ENCODE results near the gene AJAP1. TPM values are rescaled to one million over a fixed set of nuclear protein-coding genes. Genes with fewer than 3 reads are reported as not detected.

Gene AJAP1
- polyA plus RNA-seq, 1 donor from 2014 or later, result 7.9 TPM

DNA sequence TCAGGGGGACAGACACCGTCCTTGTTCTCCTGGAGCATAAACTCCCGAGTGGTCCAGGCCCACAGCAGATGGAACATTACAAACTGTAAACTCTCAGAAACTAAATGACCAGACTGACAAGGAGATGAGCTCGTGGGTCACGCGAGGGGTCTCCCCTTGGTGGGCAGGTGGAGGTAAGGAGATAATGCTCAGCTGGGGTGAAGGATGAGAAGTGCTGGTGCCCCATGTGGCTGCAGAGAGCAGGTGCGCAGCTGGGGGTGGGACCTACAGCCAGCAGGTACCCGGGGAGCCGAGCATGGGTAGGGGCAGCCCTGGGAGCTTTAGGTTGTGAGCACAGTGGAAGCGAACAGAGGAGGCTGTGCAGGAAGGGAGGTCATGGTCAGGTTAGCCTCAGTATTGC lies 40.1 kb downstream of the AJAP1 start:
- Histone ChIP-seq H3K9ac (ENCODE audit: low read length) (no peak overlapping the region), H3K4me3 (ENCODE audit: low read length) (no peak overlapping the region), H3K79me2 (replicated peaks; ENCODE audit: insufficient read depth, low read length) (no peaks in the 10 kb centered on the region), H3K27me3 (ENCODE audit: insufficient read depth, low read depth, low read length) (no peaks in the 10 kb centered on the region), H2AFZ (ENCODE audit: low read depth, low read length) (no peak overlapping the region), H3F3A (ENCODE audit: insufficient read depth, low read length, poor library complexity, severe bottlenecking) (no peaks in the 10 kb centered on the region), H3K36me3 (ENCODE audit: insufficient read depth, low read length) (no peaks in the 10 kb centered on the region), H3K4me2 (ENCODE audit: low read length) (no peak overlapping the region), H4K20me1 (ENCODE audit: insufficient read depth) (no peaks in the 10 kb centered on the region), H3K9me3 (ENCODE audit: low read length) (no peaks in the 10 kb centered on the region), H3K27ac (ENCODE audit: low read length) (no peak overlapping the region), H3K9me2 (ENCODE audit: insufficient read depth, low read length) (no peaks in the 10 kb centered on the region)
- TF ChIP-seq POLR2AphosphoS5 (IDR thresholded peaks at IDR 0.05) (no peak), RAD21 (conservative IDR thresholded peaks at IDR 0.05) (no peak), MXI1 (conservative IDR thresholded peaks at IDR 0.05; ENCODE audit: poor library complexity, severe bottlenecking) (no peak), EZH2 (IDR thresholded peaks at IDR 0.05; ENCODE audit: borderline replicate concordance, insufficient read depth, low read length, poor library complexity, severe bottlenecking) (no peak), SMC3 (conservative IDR thresholded peaks at IDR 0.05; ENCODE audit: poor library complexity) (no peak), EP300 (conservative IDR thresholded peaks at IDR 0.05; ENCODE audit: poor library complexity, severe bottlenecking) (no peak), TAF1 (IDR thresholded peaks at IDR 0.05; ENCODE audit: low read depth) (no peak)
- TF ChIP-seq, protein P1, sequence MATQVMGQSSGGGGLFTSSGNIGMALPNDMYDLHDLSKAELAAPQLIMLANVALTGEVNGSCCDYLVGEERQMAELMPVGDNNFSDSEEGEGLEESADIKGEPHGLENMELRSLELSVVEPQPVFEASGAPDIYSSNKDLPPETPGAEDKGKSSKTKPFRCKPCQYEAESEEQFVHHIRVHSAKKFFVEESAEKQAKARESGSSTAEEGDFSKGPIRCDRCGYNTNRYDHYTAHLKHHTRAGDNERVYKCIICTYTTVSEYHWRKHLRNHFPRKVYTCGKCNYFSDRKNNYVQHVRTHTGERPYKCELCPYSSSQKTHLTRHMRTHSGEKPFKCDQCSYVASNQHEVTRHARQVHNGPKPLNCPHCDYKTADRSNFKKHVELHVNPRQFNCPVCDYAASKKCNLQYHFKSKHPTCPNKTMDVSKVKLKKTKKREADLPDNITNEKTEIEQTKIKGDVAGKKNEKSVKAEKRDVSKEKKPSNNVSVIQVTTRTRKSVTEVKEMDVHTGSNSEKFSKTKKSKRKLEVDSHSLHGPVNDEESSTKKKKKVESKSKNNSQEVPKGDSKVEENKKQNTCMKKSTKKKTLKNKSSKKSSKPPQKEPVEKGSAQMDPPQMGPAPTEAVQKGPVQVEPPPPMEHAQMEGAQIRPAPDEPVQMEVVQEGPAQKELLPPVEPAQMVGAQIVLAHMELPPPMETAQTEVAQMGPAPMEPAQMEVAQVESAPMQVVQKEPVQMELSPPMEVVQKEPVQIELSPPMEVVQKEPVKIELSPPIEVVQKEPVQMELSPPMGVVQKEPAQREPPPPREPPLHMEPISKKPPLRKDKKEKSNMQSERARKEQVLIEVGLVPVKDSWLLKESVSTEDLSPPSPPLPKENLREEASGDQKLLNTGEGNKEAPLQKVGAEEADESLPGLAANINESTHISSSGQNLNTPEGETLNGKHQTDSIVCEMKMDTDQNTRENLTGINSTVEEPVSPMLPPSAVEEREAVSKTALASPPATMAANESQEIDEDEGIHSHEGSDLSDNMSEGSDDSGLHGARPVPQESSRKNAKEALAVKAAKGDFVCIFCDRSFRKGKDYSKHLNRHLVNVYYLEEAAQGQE (IDR thresholded peaks at IDR 0.05; ENCODE audit: borderline replicate concordance), result no peak
- TF ChIP-seq, protein P2, sequence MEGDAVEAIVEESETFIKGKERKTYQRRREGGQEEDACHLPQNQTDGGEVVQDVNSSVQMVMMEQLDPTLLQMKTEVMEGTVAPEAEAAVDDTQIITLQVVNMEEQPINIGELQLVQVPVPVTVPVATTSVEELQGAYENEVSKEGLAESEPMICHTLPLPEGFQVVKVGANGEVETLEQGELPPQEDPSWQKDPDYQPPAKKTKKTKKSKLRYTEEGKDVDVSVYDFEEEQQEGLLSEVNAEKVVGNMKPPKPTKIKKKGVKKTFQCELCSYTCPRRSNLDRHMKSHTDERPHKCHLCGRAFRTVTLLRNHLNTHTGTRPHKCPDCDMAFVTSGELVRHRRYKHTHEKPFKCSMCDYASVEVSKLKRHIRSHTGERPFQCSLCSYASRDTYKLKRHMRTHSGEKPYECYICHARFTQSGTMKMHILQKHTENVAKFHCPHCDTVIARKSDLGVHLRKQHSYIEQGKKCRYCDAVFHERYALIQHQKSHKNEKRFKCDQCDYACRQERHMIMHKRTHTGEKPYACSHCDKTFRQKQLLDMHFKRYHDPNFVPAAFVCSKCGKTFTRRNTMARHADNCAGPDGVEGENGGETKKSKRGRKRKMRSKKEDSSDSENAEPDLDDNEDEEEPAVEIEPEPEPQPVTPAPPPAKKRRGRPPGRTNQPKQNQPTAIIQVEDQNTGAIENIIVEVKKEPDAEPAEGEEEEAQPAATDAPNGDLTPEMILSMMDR (IDR thresholded peaks at IDR 0.05; ENCODE audit: poor library complexity, severe bottlenecking), result no peak

DNA sequence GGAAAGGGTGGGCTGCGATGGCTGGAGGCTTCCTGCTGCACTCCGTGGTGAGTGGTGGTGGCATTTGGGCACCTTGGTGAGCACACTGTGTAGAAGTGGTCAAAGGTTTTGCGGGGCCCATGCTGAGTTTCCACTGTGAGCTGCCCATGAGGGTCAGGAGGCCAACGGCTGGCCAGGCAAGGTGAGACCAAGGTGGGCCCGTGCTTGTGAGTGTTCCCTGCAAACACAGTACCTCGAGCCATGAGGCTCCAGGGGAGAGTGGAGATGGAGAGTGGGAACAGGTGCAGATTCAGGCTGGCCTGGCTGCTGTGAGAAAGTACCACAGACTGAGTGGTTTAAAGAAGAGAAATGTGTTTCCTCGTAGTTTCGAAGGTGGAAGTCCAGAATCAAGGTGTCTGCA lies 40.8 kb downstream of the AJAP1 start:
- no peak overlapping the region for H2AFZ ChIP-seq (ENCODE audit: low read depth, low read length)
- H3K4me2 ChIP-seq (ENCODE audit: low read length), result no peak overlapping the region
- no peaks in the 10 kb centered on the region for H3K27me3 ChIP-seq (ENCODE audit: insufficient read depth, low read depth, low read length)
- H4K20me1 ChIP-seq (ENCODE audit: insufficient read depth), result no peaks in the 10 kb centered on the region
- no peak overlapping the region for H3K27ac ChIP-seq (ENCODE audit: low read length)
- no peaks in the 10 kb centered on the region for H3K9me2 ChIP-seq (ENCODE audit: insufficient read depth, low read length)
- H3K79me2 ChIP-seq (replicated peaks; ENCODE audit: insufficient read depth, low read length), result no peaks in the 10 kb centered on the region
- TF ChIP-seq TAF1 (IDR thresholded peaks at IDR 0.05; ENCODE audit: low read depth) (no peak), RAD21 (conservative IDR thresholded peaks at IDR 0.05) (no peak), MXI1 (conservative IDR thresholded peaks at IDR 0.05; ENCODE audit: poor library complexity, severe bottlenecking) (no peak), EZH2 (IDR thresholded peaks at IDR 0.05; ENCODE audit: borderline replicate concordance, insufficient read depth, low read length, poor library complexity, severe bottlenecking) (no peak), SMC3 (conservative IDR thresholded peaks at IDR 0.05; ENCODE audit: poor library complexity) (no peak), EP300 (conservative IDR thresholded peaks at IDR 0.05; ENCODE audit: poor library complexity, severe bottlenecking) (no peak), POLR2AphosphoS5 (IDR thresholded peaks at IDR 0.05) (no peak)
- TF ChIP-seq, protein P2 (IDR thresholded peaks at IDR 0.05; ENCODE audit: poor library complexity, severe bottlenecking), result no peak
- TF ChIP-seq, protein P1 (IDR thresholded peaks at IDR 0.05; ENCODE audit: borderline replicate concordance), result no peak
- H3F3A ChIP-seq (ENCODE audit: insufficient read depth, low read length, poor library complexity, severe bottlenecking), result no peaks in the 10 kb centered on the region
- no peak overlapping the region for H3K4me3 ChIP-seq (ENCODE audit: low read length)
- no peak overlapping the region for H3K9ac ChIP-seq (ENCODE audit: low read length)
- no peaks in the 10 kb centered on the region for H3K9me3 ChIP-seq (ENCODE audit: low read length)
- no peaks in the 10 kb centered on the region for H3K36me3 ChIP-seq (ENCODE audit: insufficient read depth, low read length)

Measured in neural cell (in vitro differentiated cells).